HG03135 (cell line): ENCODE measurements around the gene CRIM1.

ENCODE experiments used
- ATAC-seq: cut with Tn5 transposase; IDR thresholded peaks from one replicate; pipeline ENCODE4 v1.9.1; 2021; ENCODE audit warnings: mild to moderate bottlenecking, moderate library complexity; ENCODE audit not compliant: unreplicated experiment

The CRIM1 gene

GRCh38 chr2:36393738-36394256 is 38.2 kb downstream of the CRIM1 start:
- ATAC-seq, result no peak

- ATAC-seq, result no peak
These were observed 39.2 kb downstream of the CRIM1 start for GRCh38 chr2:36394804-36395203.

GRCh38 chr2:36395866-36396265 is 40.3 kb downstream of the CRIM1 start:
- ATAC-seq, result no peak

- ATAC-seq, result no peak
These were observed 41.4 kb downstream of the CRIM1 start for GRCh38 chr2:36396878-36397539.

GRCh38 chr2:36397728-36398413 is 42.3 kb downstream of the CRIM1 start:
- no peak for ATAC-seq

- no peak for ATAC-seq
These were observed 43.5 kb downstream of the CRIM1 start for GRCh38 chr2:36399050-36399449.

GRCh38 chr2:36403675-36404230 is 48.2 kb downstream of the CRIM1 start:
- peak; percentile 68 for ATAC-seq

GRCh38 chr2:36404318-36404717 is 48.7 kb downstream of the CRIM1 start:
- ATAC-seq, result no peak

GRCh38 chr2:36404754-36405153 is 49.2 kb downstream of the CRIM1 start:
- ATAC-seq, result no peak

- ATAC-seq, result no peak
These were observed 49.6 kb downstream of the CRIM1 start for GRCh38 chr2:36405183-36405582.

- no peak for ATAC-seq
These were observed 50.7 kb downstream of the CRIM1 start for GRCh38 chr2:36406296-36406695.

- ATAC-seq, result no peak
These were observed 51.8 kb downstream of the CRIM1 start for GRCh38 chr2:36407413-36407812.

GRCh38 chr2:36408198-36408703 is 52.7 kb downstream of the CRIM1 start:
- no peak for ATAC-seq

- ATAC-seq, result no peak
These were observed 53.8 kb downstream of the CRIM1 start for GRCh38 chr2:36409335-36409734.

GRCh38 chr2:36409935-36410334 is 54.4 kb downstream of the CRIM1 start:
- ATAC-seq, result no peak

GRCh38 chr2:36410681-36411080 is 55.1 kb downstream of the CRIM1 start:
- ATAC-seq, result no peak

- ATAC-seq, result no peak
These were observed 56.4 kb downstream of the CRIM1 start for GRCh38 chr2:36411962-36412444.

- ATAC-seq, result no peak
These were observed 57.6 kb downstream of the CRIM1 start for GRCh38 chr2:36413218-36413617.

GRCh38 chr2:36414307-36414706 is 58.7 kb downstream of the CRIM1 start:
- no peak for ATAC-seq

- no peak for ATAC-seq
These were observed 59.9 kb downstream of the CRIM1 start for GRCh38 chr2:36415381-36416022.
